GM18951 (cell line): ENCODE results near the gene SREBF1.

Experiments
- POLR2A ChIP-seq: IDR thresholded peaks from 4 replicates; pipeline ENCODE4 v1.6.1; 2011; ENCODE audit warnings: mild to moderate bottlenecking; ENCODE audit not compliant: insufficient read length, insufficient read depth; ENCODE audit errors: extremely low read depth
- in situ Hi-C: fragments of 300-500 bp; cut with MboI; formaldehyde crosslinking; loops from one replicate; pipeline ENCODE4 v1.12.0; 2022; ENCODE audit warnings: low sequenced_read_pairs, mixed read lengths, inconsistent platforms; ENCODE audit not compliant: unreplicated experiment

Gene SREBF1

DNA sequence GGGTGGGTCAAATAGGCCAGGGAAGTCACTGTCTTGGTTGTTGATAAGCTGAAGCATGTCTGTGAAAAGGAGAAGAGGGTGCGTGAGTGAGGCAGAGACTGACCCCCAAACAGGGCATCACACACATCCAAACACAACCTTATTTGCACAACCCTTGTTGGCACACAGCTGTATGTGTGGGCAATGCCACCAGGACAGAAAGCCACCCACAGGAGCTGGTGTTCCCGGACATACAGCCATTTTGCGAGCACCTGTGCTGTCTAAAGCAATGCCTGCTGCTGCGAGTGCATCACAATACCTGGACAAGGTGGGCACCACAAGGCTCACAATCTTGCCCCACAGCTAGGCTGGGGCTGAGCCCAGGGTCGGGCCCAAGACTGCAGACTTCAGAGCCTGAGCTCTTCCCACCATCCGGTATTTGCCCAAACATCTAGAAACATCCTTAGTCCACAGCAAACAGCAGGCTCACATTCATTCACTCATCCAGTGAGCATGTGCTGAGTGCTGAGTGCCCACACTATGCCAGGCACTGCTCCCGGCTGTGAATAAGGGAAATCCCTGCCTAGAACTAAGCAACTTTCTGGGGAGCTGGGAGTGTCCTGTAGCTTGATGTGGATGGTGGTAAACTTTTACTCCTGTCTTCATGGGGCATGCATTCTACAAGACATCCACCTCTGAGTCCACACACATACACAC lies 16.2 kb downstream of the SREBF1 start:
- TF ChIP-seq POLR2A: no peak
- in situ Hi-C loops: no loop called here

DNA sequence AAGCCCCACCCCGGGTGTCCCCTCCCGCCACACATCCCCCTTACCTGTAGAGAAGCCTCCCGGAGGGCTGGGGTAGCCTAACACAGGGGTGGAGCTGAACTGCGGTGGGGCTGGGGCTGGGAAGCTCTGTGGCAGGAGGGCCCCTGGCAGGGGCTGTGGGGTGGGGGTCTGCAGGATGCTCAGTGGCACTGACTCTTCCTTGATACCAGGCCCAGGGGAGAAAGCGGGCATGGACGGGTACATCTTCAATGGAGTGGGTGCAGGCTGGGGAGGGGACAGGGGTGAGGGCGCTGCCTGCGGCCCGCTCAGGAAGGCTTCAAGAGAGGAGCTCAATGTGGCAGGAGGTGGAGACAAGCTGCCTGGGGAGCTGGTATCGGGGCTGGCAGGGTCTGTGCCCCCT lies 16.7 kb downstream of the SREBF1 start:
- in situ Hi-C loops: no loop called here
- no peak for TF ChIP-seq POLR2A

DNA sequence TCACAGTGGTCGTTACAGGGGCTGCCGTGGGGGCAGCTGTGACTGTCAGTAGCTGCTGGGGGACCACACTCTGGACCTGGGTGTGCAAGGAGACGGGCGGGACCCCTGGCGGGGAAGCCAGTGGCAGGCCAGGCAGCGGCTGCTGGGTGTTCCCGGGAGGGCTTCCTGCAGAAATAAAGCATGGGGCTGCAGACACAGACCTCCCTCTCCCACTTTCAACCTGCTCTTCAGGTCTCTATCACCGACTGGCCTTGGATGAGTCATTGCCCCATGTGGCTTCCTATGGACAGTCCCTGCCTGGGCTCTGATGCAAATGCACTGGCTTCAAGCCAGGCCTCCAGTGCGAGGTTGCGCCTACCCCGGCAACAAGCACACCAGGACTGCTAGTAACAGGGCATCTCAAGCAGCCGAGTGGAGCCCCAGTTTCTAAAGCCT lies 17.2 kb downstream of the SREBF1 start:
- TF ChIP-seq POLR2A: no peak
- in situ Hi-C loops: no loop called here

DNA sequence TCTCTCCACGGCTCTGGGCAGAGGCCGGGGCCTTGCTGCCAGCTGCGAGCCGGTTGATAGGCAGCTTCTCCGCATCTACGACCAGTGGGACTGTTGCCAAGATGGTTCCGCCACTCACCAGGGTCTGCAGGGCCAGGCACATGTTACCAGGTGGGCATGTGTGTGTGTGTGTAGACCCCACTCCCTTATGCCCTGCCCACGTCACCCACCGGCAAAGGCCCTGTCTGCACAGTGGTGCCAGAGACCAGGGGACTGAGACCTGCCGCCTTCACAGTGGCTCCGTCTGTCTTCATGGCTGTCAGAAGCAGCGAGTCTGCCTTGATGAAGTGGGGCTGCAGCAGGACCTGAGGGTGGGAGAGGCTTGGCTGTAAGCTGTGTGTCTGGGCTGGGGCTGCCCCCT lies 17.7 kb downstream of the SREBF1 start:
- in situ Hi-C loops: no loop called here
- no peak for TF ChIP-seq POLR2A

DNA sequence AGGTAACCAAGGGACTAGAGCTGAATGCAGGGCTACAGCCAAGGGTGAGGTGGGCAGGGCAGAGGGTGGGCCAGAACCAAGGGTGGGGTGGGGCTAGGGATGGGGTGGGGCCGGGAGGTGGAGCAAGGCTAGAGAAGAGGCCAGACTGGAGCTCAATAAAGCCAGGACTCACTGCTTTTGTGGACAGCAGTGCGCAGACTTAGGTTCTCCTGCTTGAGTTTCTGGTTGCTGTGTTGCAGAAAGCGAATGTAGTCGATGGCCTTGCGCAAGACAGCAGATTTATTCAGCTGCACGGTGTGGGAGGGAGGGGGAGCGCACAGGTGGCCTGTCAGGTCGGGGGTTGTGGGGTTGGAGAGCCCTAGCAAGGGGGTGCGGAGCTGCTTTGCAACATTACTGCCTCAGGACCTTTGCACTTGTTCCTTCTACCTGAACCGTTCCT lies 18.7 kb downstream of the SREBF1 start:
- TF ChIP-seq POLR2A: no peak
- in situ Hi-C loops: no loop called here

DNA sequence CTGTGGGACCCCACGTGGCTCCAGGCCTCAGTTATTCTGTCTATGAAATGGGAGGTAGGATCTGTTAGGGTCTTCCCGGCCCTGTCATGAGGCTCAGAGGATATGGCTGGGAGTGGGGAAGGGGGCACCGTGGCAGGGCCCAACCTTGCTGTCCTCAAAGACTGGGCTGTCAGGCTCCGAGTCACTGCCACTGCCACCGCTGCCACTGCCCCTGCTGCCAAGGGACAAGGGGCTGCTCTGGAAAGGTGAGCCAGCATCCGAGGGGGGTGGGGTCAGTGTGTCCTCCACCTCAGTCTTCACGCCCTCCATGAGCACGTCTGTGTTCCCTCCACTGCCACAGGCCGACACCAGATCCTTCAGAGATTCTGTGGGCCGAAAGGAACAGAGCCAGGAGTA lies 19.2 kb downstream of the SREBF1 start:
- in situ Hi-C loops: no loop called here
- TF ChIP-seq POLR2A: no peak

DNA sequence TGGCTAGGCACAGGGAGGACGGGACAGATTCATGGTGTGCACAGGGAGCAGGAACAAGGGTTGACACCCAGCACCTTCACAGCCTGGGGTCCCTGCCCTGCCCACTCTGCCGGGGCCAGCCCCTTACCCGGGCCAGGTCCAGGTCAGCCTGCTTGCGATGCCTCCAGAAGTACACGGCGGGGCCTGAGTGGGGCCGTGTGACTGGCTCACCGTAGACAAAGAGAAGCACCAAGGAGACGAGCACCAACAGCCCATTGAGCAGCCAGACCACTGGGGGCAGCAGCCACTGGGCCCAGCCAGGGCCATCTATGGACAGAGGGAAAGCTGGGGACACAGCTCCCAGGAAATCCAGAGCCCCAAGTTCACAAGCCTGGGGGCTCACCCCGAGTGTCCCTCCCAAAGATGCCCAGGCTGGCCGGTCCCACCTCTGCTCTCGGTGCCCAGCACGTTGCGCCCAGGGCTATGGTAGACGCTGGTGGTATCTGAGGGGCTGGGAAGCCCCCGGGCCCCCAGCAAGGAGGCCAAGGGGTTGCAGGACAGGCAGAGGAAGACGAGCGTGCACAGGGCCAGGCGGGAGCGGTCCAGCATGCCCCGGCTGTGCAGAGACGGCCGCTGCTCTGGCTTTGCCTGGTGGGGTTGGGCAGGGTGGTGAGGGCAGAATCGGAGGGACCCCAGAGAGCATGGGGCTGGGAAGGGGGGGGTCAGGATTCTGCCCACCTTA lies 19.8 kb downstream of the SREBF1 start:
- TF ChIP-seq POLR2A: no peak
- in situ Hi-C loops: no loop called here

DNA sequence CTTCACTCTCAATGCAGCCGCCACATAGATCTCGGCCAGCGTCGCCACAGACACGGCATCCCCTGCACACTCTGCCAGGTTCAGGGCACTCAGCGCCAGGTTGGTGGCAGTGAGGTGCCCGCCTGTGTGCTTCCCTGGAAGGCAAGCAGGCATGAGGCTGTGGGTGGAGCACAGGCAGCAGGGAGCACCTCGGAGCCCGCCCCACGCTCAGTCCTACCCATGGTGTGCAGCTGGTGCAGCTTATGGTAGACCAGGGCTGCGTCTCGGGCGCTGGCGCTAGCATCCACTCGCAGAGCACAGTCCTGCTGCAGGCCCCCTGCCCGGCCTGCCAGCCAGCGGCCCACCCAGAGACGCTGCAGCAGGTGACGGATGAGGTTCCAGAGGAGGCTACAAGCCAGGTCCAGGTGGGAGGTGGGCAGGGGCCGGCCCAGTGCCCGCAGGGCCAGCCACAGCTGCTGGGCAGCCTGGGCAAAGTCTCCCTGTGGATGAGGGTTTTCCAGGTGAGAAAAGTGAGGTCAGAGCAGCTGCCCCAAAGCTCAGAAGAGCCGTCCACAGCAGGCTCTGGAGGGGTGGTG lies 20.5 kb downstream of the SREBF1 start:
- TF ChIP-seq POLR2A: no peak
- in situ Hi-C loops: no loop called here

DNA sequence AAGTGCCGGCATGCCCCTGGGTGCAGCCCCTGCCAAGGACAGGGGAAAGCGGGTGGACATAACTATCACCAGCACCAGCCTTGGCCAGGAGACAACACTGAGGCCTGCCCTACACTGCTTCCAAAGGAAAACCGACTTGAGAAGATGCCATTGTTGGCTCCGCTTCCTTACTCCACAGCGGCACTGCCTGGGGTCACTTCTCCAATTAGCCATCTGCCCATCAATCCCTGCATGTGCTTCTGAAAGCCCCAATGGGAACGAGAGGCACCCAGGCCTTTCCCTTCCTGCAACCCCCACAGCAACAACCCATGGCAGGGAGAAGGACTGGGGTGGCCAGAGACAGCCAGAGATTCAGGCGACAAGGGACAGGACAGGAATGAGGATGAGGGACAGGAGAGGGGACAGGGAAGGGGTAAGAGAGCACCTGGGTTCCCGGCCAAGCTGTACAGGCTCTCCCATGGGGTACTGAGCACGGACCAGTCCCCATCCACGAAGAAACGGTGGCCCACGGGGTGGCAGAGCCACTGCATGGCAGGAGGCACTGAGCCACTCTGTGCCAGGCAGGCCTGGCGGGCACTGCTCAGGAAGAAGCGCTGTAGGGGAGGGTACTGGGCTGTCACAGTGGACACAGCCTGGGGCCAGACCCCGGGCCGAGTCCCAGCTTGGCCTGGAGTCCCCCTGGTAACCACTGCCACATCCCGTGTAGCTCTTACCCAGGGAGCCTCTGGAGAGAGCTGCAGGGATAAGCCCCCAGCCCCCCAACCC lies 21.2 kb downstream of the SREBF1 start:
- in situ Hi-C loops: no loop called here
- TF ChIP-seq POLR2A: no peak

DNA sequence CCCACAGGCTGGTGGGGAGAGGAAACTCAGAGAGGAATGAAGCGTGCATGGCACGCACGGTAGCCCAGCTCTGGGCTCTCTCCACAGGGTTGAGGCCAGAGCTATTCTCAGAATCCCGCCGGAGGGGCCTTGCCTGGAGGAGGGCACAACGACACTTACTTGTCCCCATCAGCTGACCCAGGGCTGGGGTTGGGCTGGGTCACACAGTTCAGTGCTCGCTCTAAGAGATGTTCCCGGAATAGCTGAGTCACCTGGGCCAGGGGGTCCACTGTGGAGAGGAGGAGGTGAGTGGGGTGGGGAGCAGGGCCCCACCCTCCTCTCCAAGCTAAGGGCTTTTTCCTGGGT lies 21.8 kb downstream of the SREBF1 start:
- in situ Hi-C loops: no loop called here
- no peak for TF ChIP-seq POLR2A

DNA sequence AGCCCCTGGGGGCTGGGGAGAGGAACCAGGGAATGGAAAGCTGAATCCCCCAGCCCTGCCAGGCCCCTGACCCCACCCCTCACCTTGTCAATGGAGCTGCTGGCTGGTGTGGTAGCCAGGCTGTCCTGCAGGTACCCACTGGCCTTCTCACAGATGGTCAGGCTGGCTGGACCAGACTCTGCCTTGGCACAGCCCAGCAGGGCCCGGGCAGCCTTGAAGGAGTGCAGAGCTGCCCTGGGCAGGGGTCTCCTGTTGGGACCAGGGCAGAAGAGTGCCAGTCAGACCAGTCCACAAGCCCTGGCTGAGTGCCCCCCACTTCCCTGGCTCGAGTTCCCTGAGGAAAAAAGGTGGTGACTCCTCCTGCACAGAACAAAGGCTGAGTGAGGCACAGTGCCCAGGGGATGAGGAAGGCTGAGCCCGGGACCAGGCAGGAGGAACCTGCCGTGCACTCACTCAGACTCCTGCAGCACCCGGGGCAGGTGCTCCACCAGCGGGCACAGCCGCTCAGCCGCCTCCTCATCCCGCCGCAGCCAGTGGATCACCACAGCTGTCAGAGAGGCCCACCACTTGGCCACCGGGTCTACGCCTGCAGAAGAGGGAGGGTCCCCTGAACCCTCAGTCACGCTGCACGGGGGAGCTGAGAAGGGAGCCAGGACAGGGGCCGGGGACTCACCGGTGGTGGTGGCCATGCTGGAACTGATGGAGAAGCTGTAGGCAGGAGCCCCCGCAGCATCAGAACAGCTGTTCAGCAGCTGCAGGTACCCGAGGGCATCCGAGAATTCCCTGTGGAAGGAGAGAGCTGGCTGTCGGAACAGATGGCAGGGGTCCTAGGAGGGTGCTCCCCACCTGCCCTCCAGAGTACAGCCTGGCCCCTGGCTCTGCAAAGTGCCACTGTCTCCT lies 22.4 kb downstream of the SREBF1 start:
- in situ Hi-C loops: no loop called here
- no peak for TF ChIP-seq POLR2A

DNA sequence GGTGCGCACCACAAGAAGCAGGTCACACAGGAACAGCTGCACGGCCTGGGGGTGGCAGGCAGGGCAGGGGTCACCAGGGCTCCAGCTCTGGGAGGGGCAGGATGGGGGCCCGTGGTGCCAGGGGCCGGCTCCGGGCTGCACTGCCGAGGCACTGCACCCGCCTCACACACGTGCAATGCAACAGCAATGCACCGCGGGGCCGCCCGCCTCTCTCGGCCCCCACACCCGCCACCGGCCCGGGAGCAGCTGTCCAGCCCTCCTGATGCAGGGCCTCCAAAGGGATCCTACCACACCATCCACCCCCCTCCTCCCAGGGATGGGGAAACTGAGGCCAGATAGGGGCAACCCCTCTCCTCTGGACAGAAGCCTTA lies 23.1 kb downstream of the SREBF1 start:
- TF ChIP-seq POLR2A: no peak
- in situ Hi-C loops: no loop called here
